Measurements from ENCODE around the gene TBX3.

DNA sequence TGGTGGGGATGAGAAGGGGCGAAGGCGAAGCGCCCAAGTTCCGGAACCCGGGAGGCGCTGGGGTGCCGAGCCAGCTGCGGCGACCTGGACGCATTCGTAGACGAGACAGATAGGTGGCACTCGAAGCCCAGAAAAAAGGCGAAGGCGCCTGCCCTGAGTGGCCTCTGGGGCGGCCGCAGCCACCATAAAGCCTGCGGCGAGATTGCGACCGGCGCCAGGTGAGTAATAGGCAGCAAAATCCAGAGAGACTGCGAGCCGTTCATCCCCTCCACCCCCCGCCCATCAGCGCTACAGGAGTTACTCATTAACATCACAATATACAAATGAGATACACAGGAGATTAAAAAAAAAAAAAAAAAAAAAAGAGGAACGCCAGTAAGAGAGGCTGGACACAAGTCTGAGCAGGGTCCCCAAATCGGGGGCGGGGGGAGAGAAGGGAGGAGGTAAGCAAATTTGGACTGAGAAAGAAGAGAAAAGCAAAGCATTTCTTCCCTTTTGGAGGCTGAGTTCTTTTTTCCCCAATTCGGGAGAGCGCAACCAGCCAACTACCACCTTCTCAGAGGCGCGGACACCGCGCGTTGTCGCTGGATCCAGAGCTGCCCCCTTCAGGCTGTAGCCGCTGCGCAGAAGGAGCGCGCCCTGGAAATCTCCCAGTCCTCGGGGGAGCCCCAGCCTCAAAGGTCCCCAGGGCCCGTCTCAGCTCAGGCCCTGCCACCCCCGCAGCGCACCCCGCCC, 15.7 kb downstream of the TBX3 start:
- TF ChIP-seq, protein P1, sequence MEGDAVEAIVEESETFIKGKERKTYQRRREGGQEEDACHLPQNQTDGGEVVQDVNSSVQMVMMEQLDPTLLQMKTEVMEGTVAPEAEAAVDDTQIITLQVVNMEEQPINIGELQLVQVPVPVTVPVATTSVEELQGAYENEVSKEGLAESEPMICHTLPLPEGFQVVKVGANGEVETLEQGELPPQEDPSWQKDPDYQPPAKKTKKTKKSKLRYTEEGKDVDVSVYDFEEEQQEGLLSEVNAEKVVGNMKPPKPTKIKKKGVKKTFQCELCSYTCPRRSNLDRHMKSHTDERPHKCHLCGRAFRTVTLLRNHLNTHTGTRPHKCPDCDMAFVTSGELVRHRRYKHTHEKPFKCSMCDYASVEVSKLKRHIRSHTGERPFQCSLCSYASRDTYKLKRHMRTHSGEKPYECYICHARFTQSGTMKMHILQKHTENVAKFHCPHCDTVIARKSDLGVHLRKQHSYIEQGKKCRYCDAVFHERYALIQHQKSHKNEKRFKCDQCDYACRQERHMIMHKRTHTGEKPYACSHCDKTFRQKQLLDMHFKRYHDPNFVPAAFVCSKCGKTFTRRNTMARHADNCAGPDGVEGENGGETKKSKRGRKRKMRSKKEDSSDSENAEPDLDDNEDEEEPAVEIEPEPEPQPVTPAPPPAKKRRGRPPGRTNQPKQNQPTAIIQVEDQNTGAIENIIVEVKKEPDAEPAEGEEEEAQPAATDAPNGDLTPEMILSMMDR (IDR thresholded peaks at IDR 0.05), result peak in 1 of 3 donors; percentile 38
- no peak for TF ChIP-seq POLR2A (IDR thresholded peaks at IDR 0.05)

Measured in lower leg skin (tissue), 3 donors.